H1 (cell line): Measurements from ENCODE around the gene SMIM41. TPM values are rescaled to one million over a fixed set of nuclear protein-coding genes. Genes with fewer than 3 reads are reported as not detected.

Experiments used
- ATF3 ChIP-seq: IDR thresholded peaks from 2 replicates; pipeline ENCODE4 v1.6.1; 2011; ENCODE audit warnings: low read depth, mild to moderate bottlenecking, low read length; ENCODE audit not compliant: insufficient read depth
- POU5F1 ChIP-seq: IDR thresholded peaks from 2 replicates; pipeline ENCODE4 v1.6.1; 2011; ENCODE audit warnings: low read depth, mild to moderate bottlenecking, low read length, moderate library complexity
- RXRA ChIP-seq: IDR thresholded peaks from 2 replicates; pipeline ENCODE4 v1.6.1; 2011; ENCODE audit warnings: low read depth, mild to moderate bottlenecking, low read length, moderate library complexity; ENCODE audit not compliant: insufficient read depth
- polyA plus RNA-seq, 7 experiments: library from polyadenylated mRNA; depleted of rRNA in 3 of 7; stranded (reverse) in 5 of 7; unstranded in 2 of 7; fragments of >200 nt in 5 of 7; fragments of 200-250 nt in 2 of 7; gene quantifications; 1 replicate in 5 of 7; 2 replicates in 1 of 7; 4 replicates in 1 of 7; pipeline versions ENCODE4 v1.2.1 to v1.2.3, GENCODE V29; 2011 to 2013; ENCODE audit warnings: missing spikeins in 2 of 7, mixed read lengths in 2 of 7
- total RNA-seq: library from RNA; stranded (reverse); fragmentation: NEBNext Ultra II Directional; extraction: Animal tissue kit (Norgen Biotek cat#: 25700); gene quantifications from 2 replicates; pipeline ENCODE4 v1.2.1, GENCODE V29; 2021

SMIM41 gene
- total and polyA plus RNA-seq, 2 of the 8 experiments (the other 6 are each of a cell fraction or from before 2014, with no cell fraction given) = 0.28 to 0.98 TPM

GRCh38 chr12:52090291-52090690 lies 10.8 kb downstream of the SMIM41 start (continued):
- TF ChIP-seq ATF3 (no peak), POU5F1 (no peak), RXRA (no peak)
- TF ChIP-seq, all 59 proteins: peak for 0
